GM18868 (cell line): ENCODE data around the gene RAC2.

ENCODE experiments used
- ATAC-seq: cut with Tn5 transposase; IDR thresholded peaks from one replicate; pipeline ENCODE4 v1.9.1; 2021; ENCODE audit warnings: mild to moderate bottlenecking, moderate library complexity; ENCODE audit not compliant: unreplicated experiment

Gene RAC2

GRCh38 chr22:37192204-37192603, 51.9 kb downstream of the RAC2 start:
- ATAC-seq: no peak

GRCh38 chr22:37190262-37190780, 53.7 kb downstream of the RAC2 start:
- ATAC-seq: no peak

- ATAC-seq: no peak
Measured at GRCh38 chr22:37188901-37189466, 55.1 kb downstream of the RAC2 start.

- no peak for ATAC-seq
Measured at GRCh38 chr22:37187891-37188761, 55.9 kb downstream of the RAC2 start, which contains the start of gene C1QTNF6. Gene C1QTNF6, minus strand, starts transcription at chr22:37188247. Its CDS starts 34 bp downstream, at chr22:37188213.

- ATAC-seq: no peak
Measured at GRCh38 chr22:37187552-37187890, 56.5 kb downstream of the RAC2 start.

- no peak for ATAC-seq
Measured at GRCh38 chr22:37186997-37187522, 57.0 kb downstream of the RAC2 start.

GRCh38 chr22:37186228-37186996, 57.7 kb downstream of the RAC2 start:
- no peak for ATAC-seq

GRCh38 chr22:37185646-37186227, 58.3 kb downstream of the RAC2 start:
- ATAC-seq: no peak

GRCh38 chr22:37184816-37185541, 59.1 kb downstream of the RAC2 start:
- ATAC-seq: no peak

- no peak for ATAC-seq
Measured at GRCh38 chr22:37184380-37184755, 59.7 kb downstream of the RAC2 start.

GRCh38 chr22:37183432-37184379, 60.4 kb downstream of the RAC2 start:
- ATAC-seq: no peak

- no peak for ATAC-seq
Measured at GRCh38 chr22:37182949-37183245, 61.2 kb downstream of the RAC2 start.

- ATAC-seq: no peak
Measured at GRCh38 chr22:37182101-37182948, 61.7 kb downstream of the RAC2 start.

- ATAC-seq: no peak
Measured at GRCh38 chr22:37181681-37182080, 62.4 kb downstream of the RAC2 start.

- ATAC-seq: no peak
Measured at GRCh38 chr22:37180531-37181231, 63.4 kb downstream of the RAC2 start.

GRCh38 chr22:37179622-37180420, 64.2 kb downstream of the RAC2 start:
- ATAC-seq: no peak

- ATAC-seq: no peak
Measured at GRCh38 chr22:37179126-37179470, 65.0 kb downstream of the RAC2 start.
